22Rv1 (cell line): ENCODE results near the gene PPM1M.

ENCODE experiments used
- ZFX ChIP-seq: fragments of 450-650 bp; IDR thresholded peaks from 2 replicates; pipeline ENCODE4 v1.6.1; 2017; ENCODE audit warnings: antibody characterized with exemption, borderline replicate concordance
- TF ChIP-seq, protein P1 (sequence below): fragments of 450-650 bp; IDR thresholded peaks from 2 replicates; pipeline ENCODE4 v1.5.1; 2017; ENCODE audit warnings: mild to moderate bottlenecking

DNA sequence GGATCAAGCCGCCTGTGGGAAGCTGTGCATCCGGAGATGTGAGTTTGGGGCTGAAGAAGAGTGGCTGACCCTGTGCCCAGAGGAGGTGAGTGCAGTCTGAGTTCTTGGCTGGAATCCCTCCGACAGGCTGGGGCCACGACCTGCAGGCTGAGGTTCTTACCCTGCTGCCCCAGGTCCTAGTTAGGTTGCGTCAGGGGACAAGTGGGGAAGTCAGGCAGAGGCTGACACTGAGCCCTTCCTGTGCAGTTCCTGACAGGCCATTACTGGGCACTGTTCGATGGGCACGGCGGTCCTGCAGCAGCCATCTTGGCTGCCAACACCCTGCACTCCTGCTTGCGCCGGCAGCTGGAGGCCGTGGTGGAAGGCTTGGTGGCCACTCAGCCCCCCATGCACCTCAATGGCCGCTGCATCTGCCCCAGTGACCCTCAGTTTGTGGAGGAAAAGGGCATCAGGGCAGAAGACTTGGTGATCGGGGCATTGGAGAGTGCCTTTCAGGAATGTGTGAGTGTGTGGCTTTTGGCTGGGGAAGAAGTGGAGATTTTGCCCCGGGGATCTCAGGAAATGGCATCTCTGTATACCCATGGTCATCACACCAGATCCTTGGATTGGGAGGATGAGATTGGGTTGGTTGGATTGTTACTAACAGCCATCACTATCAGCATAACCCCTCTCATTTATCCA, 1.3 kb downstream of the PPM1M start:
- TF ChIP-seq, protein P1, sequence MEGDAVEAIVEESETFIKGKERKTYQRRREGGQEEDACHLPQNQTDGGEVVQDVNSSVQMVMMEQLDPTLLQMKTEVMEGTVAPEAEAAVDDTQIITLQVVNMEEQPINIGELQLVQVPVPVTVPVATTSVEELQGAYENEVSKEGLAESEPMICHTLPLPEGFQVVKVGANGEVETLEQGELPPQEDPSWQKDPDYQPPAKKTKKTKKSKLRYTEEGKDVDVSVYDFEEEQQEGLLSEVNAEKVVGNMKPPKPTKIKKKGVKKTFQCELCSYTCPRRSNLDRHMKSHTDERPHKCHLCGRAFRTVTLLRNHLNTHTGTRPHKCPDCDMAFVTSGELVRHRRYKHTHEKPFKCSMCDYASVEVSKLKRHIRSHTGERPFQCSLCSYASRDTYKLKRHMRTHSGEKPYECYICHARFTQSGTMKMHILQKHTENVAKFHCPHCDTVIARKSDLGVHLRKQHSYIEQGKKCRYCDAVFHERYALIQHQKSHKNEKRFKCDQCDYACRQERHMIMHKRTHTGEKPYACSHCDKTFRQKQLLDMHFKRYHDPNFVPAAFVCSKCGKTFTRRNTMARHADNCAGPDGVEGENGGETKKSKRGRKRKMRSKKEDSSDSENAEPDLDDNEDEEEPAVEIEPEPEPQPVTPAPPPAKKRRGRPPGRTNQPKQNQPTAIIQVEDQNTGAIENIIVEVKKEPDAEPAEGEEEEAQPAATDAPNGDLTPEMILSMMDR = no peak
- TF ChIP-seq ZFX = no peak
